ENCODE data around the gene BTRC. TPM values are rescaled to one million over a fixed set of nuclear protein-coding genes. Genes with fewer than 3 reads are reported as not detected.

Gene BTRC
- total and polyA plus RNA-seq, 10 of the 15 experiments (the other 5 are each of a cell fraction or from before 2014, with no cell fraction given) = 2.2 to 18.6 (median 8.6) TPM

GRCh38 chr10:101305320-101306241 lies 48.4 kb upstream of the BTRC start (continued):
- TF ChIP-seq, protein P1, sequence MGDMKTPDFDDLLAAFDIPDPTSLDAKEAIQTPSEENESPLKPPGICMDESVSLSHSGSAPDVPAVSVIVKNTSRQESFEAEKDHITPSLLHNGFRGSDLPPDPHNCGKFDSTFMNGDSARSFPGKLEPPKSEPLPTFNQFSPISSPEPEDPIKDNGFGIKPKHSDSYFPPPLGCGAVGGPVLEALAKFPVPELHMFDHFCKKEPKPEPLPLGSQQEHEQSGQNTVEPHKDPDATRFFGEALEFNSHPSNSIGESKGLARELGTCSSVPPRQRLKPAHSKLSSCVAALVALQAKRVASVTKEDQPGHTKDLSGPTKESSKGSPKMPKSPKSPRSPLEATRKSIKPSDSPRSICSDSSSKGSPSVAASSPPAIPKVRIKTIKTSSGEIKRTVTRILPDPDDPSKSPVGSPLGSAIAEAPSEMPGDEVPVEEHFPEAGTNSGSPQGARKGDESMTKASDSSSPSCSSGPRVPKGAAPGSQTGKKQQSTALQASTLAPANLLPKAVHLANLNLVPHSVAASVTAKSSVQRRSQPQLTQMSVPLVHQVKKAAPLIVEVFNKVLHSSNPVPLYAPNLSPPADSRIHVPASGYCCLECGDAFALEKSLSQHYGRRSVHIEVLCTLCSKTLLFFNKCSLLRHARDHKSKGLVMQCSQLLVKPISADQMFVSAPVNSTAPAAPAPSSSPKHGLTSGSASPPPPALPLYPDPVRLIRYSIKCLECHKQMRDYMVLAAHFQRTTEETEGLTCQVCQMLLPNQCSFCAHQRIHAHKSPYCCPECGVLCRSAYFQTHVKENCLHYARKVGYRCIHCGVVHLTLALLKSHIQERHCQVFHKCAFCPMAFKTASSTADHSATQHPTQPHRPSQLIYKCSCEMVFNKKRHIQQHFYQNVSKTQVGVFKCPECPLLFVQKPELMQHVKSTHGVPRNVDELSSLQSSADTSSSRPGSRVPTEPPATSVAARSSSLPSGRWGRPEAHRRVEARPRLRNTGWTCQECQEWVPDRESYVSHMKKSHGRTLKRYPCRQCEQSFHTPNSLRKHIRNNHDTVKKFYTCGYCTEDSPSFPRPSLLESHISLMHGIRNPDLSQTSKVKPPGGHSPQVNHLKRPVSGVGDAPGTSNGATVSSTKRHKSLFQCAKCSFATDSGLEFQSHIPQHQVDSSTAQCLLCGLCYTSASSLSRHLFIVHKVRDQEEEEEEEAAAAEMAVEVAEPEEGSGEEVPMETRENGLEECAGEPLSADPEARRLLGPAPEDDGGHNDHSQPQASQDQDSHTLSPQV (IDR thresholded peaks at IDR 0.05) = no peak
- TF ChIP-seq FOS (IDR thresholded peaks at IDR 0.05; ENCODE audit: borderline replicate concordance, extremely low read depth, insufficient read length) (no peak), SMARCA5 (IDR thresholded peaks at IDR 0.05) (no peak)

DNA sequence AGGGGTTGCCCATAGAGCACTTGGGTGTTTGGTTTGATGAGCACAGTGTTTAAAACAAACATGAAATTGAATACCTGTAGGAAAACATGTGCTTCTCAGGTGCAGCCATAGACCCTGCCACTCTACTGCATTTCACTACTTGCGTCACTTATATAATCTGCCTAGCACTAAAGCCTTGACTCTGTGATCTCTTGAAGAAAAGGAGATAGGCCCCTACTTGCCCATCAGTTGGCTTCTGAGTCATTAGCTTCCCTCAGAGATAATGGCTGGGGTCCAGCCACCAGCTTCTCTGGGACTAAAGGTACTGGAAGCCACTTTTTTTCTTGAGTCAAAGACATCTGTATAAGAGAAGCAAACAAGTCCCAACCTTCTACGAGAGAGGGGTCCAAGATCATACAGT lies 45.9 kb upstream of the BTRC start:
- no peak overlapping the region for H2AFZ ChIP-seq (ENCODE audit: control insufficient read depth, low read depth, low read length)
- WGBS (ENCODE audit: insufficient coverage, insufficient replicate concordance, low lambda C conversion rate, missing lambda C conversion rate) = 56% methylated on average over 2 of the region's 2 CpGs
- no peaks in the 10 kb centered on the region for H4K20me1 ChIP-seq (ENCODE audit: control insufficient read depth, insufficient read depth)
- H3K79me2 ChIP-seq (ENCODE audit: control insufficient read depth, insufficient read depth, low read length) = no peaks in the 10 kb centered on the region
- TF ChIP-seq NR2C1 (IDR thresholded peaks at IDR 0.05) (no peak), TARDBP (IDR thresholded peaks at IDR 0.05; ENCODE audit: borderline replicate concordance) (no peak), CEBPB (IDR thresholded peaks at IDR 0.05; ENCODE audit: borderline replicate concordance in 1 of 2, low read depth in 2 of 2, low read length in 2 of 2) (no peak), TCF3 (IDR thresholded peaks at IDR 0.05; ENCODE audit: borderline replicate concordance, insufficient read depth, low read depth, low read length) (no peak), EP300 (IDR thresholded peaks at IDR 0.05; ENCODE audit: borderline replicate concordance in 1 of 2, control insufficient read depth in 1 of 2, low read depth in 2 of 2, low read length in 2 of 2) (no peak), FOS (IDR thresholded peaks at IDR 0.05; ENCODE audit: borderline replicate concordance, extremely low read depth, insufficient read length) (no peak), KAT2A (conservative IDR thresholded peaks at IDR 0.05; ENCODE audit: control insufficient read depth, low read depth, low read length) (no peak), EZH2 (IDR thresholded peaks at IDR 0.05; ENCODE audit: borderline replicate concordance, control insufficient read depth, low read depth, low read length) (no peak), TAF1 (IDR thresholded peaks at IDR 0.05; ENCODE audit: borderline replicate concordance, low read depth, low read length) (no peak), TCF7 (IDR thresholded peaks at IDR 0.05; ENCODE audit: borderline replicate concordance) (no peak), LARP7 (IDR thresholded peaks at IDR 0.05) (no peak), MXI1 (IDR thresholded peaks at IDR 0.05; ENCODE audit: low read depth, low read length) (no peak), MEF2A (IDR thresholded peaks at IDR 0.05; ENCODE audit: insufficient read depth, low read depth, low read length) (no peak), NR2F1 (conservative IDR thresholded peaks at IDR 0.05) (no peak)
- TF ChIP-seq, protein P2, sequence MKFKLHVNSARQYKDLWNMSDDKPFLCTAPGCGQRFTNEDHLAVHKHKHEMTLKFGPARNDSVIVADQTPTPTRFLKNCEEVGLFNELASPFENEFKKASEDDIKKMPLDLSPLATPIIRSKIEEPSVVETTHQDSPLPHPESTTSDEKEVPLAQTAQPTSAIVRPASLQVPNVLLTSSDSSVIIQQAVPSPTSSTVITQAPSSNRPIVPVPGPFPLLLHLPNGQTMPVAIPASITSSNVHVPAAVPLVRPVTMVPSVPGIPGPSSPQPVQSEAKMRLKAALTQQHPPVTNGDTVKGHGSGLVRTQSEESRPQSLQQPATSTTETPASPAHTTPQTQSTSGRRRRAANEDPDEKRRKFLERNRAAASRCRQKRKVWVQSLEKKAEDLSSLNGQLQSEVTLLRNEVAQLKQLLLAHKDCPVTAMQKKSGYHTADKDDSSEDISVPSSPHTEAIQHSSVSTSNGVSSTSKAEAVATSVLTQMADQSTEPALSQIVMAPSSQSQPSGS (IDR thresholded peaks at IDR 0.05; ENCODE audit: low read length) = no peak
- DNase-seq (ENCODE audit: low read depth, low spot score) (no peak), FAIRE-seq (no peak), ATAC-seq (no peak)
- H3K9ac ChIP-seq (ENCODE audit: control insufficient read depth, insufficient read depth, low read length) = no peak overlapping the region
- H3K4me1 ChIP-seq (ENCODE audit: control insufficient read depth, insufficient read depth, low read length) = no peaks in the 10 kb centered on the region
- ChIA-PET POLR2A (no interaction called here), CTCF (no interaction called here), SMC1A (ENCODE audit: uncharacterized antibody, unreplicated experiment) (no interaction called here), RAD21 (ENCODE audit: unreplicated experiment) (interaction anchor here (0.8 kb wide), 1 partner anchor 159 kb away, joined by 3 read pairs; no protein-coding TSS in a partner anchor)
- no peak overlapping the region for H3K4me3 ChIP-seq
- no peaks in the 10 kb centered on the region; the same call in 2 of the 3 replicates for H3K9me3 ChIP-seq (replicated peaks; ENCODE audit: control insufficient read depth, insufficient read depth, low read length)
- in situ Hi-C loops (cut with MboI) (no loop called here), intact Hi-C loops (cut with micrococcal nuclease; ENCODE audit: unreplicated experiment) (no loop called here)
- no TSS peak for BruUV-seq (replicated peaks)
- no peak overlapping the region for H3K4me2 ChIP-seq (ENCODE audit: control insufficient read depth, insufficient read depth)
- no peak overlapping the region for H3K27ac ChIP-seq (ENCODE audit: control insufficient read depth, insufficient read depth)
- H3K36me3 ChIP-seq (ENCODE audit: control insufficient read depth in 2 of 2, insufficient read depth in 2 of 2, low read length in 1 of 2) = no peaks in the 10 kb centered on the region
- peaks cover 0 to 4% of the 10 kb centered on the region in 2 experiments; a peak in 3 of 4 replicates for H3K27me3 ChIP-seq (replicated peaks in 1 of 2; ENCODE audit: control insufficient read depth in 2 of 2, insufficient read depth in 2 of 2, low read length in 1 of 2)

Measured in GM12878 (cell line).